Raji (cell line): Measurements from ENCODE around the gene FMNL3.
"Not testable (repeated sequence)": the region's sequence is repeated elsewhere in the genome, so short reads cannot be mapped to it uniquely, and the experiment has no call there.

Experiments
- POLR2A ChIP-seq: IDR thresholded peaks from 2 replicates; pipeline ENCODE4 v1.6.1; 2011; ENCODE audit warnings: low read depth, low read length, control low read depth; ENCODE audit not compliant: insufficient read depth

The FMNL3 gene

GRCh38 chr12:49612210-49612609, 95.0 kb downstream of the FMNL3 start:
- no peak for TF ChIP-seq POLR2A

DNA sequence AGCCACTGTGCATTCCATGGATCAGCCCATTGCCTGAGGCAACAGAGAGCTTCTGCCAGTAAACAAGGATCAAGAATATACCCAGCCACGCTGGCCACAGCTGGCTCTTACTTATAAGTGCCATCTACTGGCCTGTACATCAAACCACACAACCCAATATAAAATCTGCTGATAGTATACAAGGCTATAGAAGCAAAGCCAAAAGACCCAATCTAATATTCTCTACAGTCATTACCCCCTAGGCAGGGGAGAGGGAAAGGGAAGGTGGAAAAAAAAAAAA, 97.4 kb downstream of the FMNL3 start:
- TF ChIP-seq POLR2A, result no peak

DNA sequence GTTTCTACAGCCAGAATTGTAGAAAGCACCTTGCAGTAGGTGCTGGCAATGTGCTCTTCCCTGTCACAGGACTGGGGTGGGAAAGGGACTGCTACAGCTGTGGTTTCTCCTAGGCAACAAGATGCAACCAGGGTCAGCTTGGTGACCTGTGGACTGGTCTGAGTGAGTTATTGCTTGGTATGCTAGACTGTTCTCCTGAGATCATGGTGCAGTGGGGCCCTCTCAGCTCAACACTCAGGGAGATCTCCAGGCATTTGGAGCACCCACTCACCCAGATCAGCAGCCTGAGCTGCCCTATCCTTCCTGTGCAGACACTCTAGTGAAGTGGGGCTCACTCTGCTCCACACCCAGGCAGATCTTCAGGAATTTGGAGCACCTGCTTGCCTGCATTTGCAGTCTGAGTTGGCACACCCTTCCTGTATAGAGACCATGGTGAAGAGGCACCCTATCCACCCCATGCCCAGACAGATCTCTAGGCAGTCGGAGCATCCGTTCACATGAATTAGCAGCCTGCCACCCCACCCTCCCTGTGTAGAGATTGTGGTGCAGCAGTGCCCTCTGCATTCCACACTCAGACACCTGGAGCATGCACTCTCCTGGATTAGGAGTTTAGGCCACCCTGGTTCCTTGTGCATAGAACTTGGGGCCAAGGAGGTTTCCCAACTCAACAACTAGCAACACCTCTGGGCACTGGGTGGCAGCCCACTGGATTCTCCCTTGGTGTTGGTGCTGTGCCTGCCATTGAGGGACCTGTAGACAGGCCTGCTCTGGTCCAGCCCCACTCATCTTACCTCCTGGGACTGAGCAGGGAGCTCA, 97.9 kb downstream of the FMNL3 start:
- no peak for TF ChIP-seq POLR2A

DNA sequence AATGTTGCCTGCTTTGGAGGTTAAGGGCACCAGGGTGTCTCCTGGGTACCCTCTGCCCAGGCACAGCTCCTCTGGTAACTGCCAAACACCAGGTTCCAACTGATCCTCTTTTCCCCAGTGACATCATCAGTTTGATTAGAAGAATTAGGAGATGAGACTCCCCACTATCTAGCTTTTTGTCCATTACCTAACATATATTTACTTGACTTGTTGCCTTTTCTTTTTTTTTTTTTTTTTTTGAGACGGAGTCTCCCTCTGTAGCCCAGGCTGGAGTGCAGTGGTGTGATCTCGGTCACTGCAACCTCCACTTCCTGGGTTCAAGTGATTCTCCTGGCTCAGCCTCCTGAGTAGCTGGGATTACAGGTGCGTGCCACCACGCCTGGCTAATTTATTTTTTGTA, 101.7 kb downstream of the FMNL3 start, which contains the start of gene FAM186B:
Gene FAM186B (minus strand): TSS at position 101 of the 400 bp plus-strand sequence. CDS start 162 bp downstream, outside the sequence.
- TF ChIP-seq POLR2A, result not testable (repeated sequence)

GRCh38 chr12:49604856-49605255, 102.3 kb downstream of the FMNL3 start:
- no peak for TF ChIP-seq POLR2A

DNA sequence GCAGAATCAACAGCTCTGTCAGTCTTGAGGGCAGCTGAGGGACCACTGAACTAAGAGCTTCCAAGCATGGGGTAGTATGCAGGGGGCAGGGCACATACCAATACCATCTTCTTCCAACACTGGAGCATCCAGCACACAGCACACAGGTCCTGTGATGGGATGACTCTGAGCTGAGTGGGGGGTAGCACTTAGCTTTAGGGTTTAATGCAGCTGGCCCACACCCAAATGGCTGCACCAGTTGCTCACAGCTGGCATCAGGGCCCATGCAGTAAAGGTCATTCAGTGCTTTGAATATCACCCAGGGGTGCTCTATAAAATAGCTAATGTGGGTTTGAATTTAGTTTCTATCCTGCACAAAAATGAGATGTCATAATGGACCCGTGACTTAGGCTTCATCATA, 103.5 kb downstream of the FMNL3 start:
- TF ChIP-seq POLR2A, result no peak

DNA sequence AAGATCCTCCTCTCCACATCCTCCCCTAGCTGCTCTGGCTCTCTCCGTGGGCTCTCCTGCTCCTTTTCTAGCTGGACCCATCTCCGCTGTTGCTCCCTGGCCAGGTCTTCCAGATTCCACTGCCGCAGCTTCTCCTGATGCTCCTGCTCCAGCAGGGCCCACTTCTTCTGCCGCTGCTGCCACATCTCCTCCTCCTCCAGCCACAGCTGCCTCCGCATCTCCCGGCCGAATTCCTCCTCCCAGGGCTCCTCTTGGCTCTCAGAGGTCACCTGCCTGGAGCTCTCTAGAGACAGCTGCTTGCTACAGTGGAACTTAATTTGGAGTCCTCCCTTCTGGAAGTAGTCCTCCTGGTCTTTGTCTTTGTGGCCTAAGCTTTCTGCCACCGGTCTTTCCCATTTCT, 107.2 kb downstream of the FMNL3 start:
- no peak for TF ChIP-seq POLR2A

DNA sequence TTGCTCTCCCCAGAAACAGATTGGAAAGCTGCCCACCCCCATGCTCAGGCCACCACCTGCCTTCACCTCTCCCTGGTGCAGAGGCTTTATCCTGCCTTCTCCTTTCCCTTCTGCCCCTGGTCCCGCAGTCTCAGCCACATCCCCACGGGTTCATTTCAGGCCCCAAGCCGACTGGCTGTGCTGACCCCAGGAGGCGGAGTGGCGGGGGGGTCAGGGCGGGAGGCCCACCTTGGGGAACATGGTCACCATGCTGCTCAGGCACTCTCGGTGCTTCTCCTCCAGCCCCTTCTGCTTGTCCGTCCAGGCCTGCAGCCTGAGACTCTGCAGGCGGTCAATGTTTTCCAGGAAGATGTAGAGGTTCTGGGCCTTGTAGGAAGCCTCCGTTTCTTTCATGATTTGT, 108.7 kb downstream of the FMNL3 start:
- no peak for TF ChIP-seq POLR2A

GRCh38 chr12:49588721-49589516, 118.3 kb downstream of the FMNL3 start:
- no peak for TF ChIP-seq POLR2A

GRCh38 chr12:49588281-49588680, 118.9 kb downstream of the FMNL3 start:
- no peak for TF ChIP-seq POLR2A

- no peak for TF ChIP-seq POLR2A
These were observed 119.9 kb downstream of the FMNL3 start for GRCh38 chr12:49587174-49587908.
